ENCODE results near the gene MOCS2.
A peak's percentile ranks its signal among the peaks of the same experiment; 100 is the strongest.

Gene MOCS2

GRCh38 chr5:53095931-53096525 is 13.5 kb downstream of the MOCS2 start:
- peak; percentile 64 for DNase-seq (ENCODE audit: insufficient read length, low spot score)
- peak; percentile 87 for FAIRE-seq

- DNase-seq (ENCODE audit: insufficient read length, low spot score): no peak
- FAIRE-seq: peak; percentile 31
Measured at GRCh38 chr5:53095217-53095616, 14.3 kb downstream of the MOCS2 start.

- DNase-seq (ENCODE audit: insufficient read length, low spot score) (no peak), FAIRE-seq (no peak)
Measured at GRCh38 chr5:53092242-53092641, 17.3 kb downstream of the MOCS2 start.

GRCh38 chr5:53091289-53091688 is 18.3 kb downstream of the MOCS2 start:
- DNase-seq (ENCODE audit: insufficient read length, low spot score) (peak; percentile 61), FAIRE-seq (peak; percentile 48)

- no peak for FAIRE-seq
- DNase-seq (ENCODE audit: insufficient read length, low spot score): no peak
Measured at GRCh38 chr5:53090229-53090628, 19.3 kb downstream of the MOCS2 start.

- FAIRE-seq (no peak), DNase-seq (ENCODE audit: insufficient read length, low spot score) (no peak)
Measured at GRCh38 chr5:53089481-53089991, 20.0 kb downstream of the MOCS2 start.

GRCh38 chr5:53087621-53088121 is 21.9 kb downstream of the MOCS2 start:
- no peak for FAIRE-seq
- no peak for DNase-seq (ENCODE audit: insufficient read length, low spot score)

- FAIRE-seq (no peak), DNase-seq (ENCODE audit: insufficient read length, low spot score) (no peak)
Measured at GRCh38 chr5:53087171-53087570, 22.4 kb downstream of the MOCS2 start.

GRCh38 chr5:53084546-53085255 is 24.9 kb downstream of the MOCS2 start:
- DNase-seq (ENCODE audit: insufficient read length, low spot score) (no peak), FAIRE-seq (peak; percentile 44)

GRCh38 chr5:53083927-53084326 is 25.6 kb downstream of the MOCS2 start:
- FAIRE-seq (peak; percentile 4), DNase-seq (ENCODE audit: insufficient read length, low spot score) (no peak)

- peak; percentile 64 for FAIRE-seq
- DNase-seq (ENCODE audit: insufficient read length, low spot score): no peak
Measured at GRCh38 chr5:53080271-53080670, 29.3 kb downstream of the MOCS2 start.

- no peak for DNase-seq (ENCODE audit: insufficient read length, low spot score)
- no peak for FAIRE-seq
Measured at GRCh38 chr5:53076014-53076583, 33.5 kb downstream of the MOCS2 start.

GRCh38 chr5:53073348-53073747 is 36.2 kb downstream of the MOCS2 start:
- DNase-seq (ENCODE audit: insufficient read length, low spot score): no peak
- peak; percentile 9 for FAIRE-seq

GRCh38 chr5:53071738-53072137 is 37.8 kb downstream of the MOCS2 start:
- FAIRE-seq (no peak), DNase-seq (ENCODE audit: insufficient read length, low spot score) (no peak)

GRCh38 chr5:53071298-53071697 is 38.3 kb downstream of the MOCS2 start:
- no peak for DNase-seq (ENCODE audit: insufficient read length, low spot score)

GRCh38 chr5:53069626-53070025 is 39.9 kb downstream of the MOCS2 start:
- FAIRE-seq: no peak
- no peak for DNase-seq (ENCODE audit: insufficient read length, low spot score)

More at GRCh38 chr5:53071298-53071697, 38.3 kb downstream of the MOCS2 start:
- FAIRE-seq: no peak

- DNase-seq (ENCODE audit: insufficient read length, low spot score) (no peak), FAIRE-seq (no peak)
Measured at GRCh38 chr5:53068291-53068836, 41.2 kb downstream of the MOCS2 start.

- no peak for DNase-seq (ENCODE audit: insufficient read length, low spot score)
- FAIRE-seq: no peak
Measured at GRCh38 chr5:53067641-53068040, 41.9 kb downstream of the MOCS2 start.

GRCh38 chr5:53066088-53066487 is 43.5 kb downstream of the MOCS2 start:
- FAIRE-seq (no peak), DNase-seq (ENCODE audit: insufficient read length, low spot score) (no peak)

- DNase-seq (ENCODE audit: insufficient read length, low spot score): no peak
- FAIRE-seq: no peak
Measured at GRCh38 chr5:53063791-53064190, 45.8 kb downstream of the MOCS2 start.

GRCh38 chr5:53063176-53063575 is 46.4 kb downstream of the MOCS2 start:
- FAIRE-seq (no peak), DNase-seq (ENCODE audit: insufficient read length, low spot score) (no peak)
